Stimulated activated CD8-positive, alpha-beta memory T cell treated with anti-CD3 and anti-CD28 coated beads, Interleukin-7, amount 100 ng/mL, for 1 hour (primary cell): ENCODE results near the gene ERG28.

ENCODE experiments used
- DNase-seq, 2 donors: peaks; one replicate each; pipeline ENCODE4 v3.0.0-alpha.2; 2020; ENCODE audit warnings: low read depth in 2 of 2

ERG28 gene

DNA sequence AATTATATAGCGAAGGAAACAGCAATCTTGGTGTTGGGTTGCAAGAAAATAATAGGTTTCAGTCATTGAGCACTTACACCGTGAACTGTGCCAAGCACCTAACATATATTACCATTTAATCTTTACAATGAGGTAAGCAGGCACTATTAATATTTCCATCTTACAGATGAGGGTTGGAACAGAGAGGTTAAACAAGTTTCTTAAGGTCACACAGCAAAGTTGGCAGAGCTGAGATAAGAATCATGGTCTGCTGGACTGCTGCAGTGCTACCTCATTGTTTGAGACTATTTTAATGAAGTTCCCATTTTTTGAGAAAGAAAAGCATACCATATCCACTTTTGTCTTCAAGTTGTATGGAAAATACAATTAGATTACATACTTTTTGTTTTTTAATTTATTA, 1.7 kb downstream of the ERG28 start:
- no peak for DNase-seq

GRCh38 chr14:75657331-75657730, 3.3 kb downstream of the ERG28 start:
- no peak for DNase-seq

- DNase-seq = no peak
These were observed 5.4 kb downstream of the ERG28 start for GRCh38 chr14:75655235-75655634.

GRCh38 chr14:75654127-75654732, 6.4 kb downstream of the ERG28 start:
- peak; percentile 58 to 70 for DNase-seq

- DNase-seq = no peak
These were observed 7.1 kb downstream of the ERG28 start for GRCh38 chr14:75653563-75653962.

DNA sequence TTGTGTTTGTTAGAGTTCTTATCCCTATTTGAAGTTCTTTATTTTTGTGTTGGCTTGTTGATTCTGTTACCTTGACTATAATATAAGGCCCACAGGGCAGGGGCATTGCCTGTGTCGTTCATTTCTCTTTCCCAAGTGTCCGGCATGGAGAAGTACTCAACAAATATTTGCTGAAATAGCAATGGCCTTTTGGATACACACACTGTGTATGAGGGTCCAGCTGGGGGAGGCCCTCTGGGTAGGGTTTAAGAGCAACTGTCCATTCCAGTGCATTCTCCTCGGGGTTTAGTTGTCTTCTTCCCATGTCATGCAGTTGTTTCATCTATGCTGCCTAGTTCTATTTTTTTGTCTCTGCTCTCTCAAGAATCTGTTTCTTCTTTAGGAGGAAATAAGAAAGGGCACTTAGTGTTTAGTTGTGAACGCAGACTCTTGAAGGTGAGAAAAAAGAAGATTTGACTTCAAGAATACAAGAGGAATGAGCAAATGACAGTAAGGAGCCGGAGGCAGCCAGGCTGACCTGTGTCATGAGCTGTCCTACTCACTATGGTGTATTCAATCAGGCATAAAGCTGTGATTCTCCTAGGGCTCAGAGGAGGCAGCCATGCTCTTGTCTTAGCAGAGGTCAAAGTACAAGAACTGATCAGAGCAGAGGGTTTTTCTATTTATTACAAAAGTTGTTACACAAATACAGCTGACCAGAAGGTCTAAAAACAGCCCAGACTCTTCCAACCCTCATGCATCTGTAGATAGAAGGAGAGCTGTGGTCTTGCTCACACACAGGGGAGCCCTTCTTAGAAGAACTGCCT, 10.2 kb downstream of the ERG28 start:
- DNase-seq = no peak

GRCh38 chr14:75649773-75650172, 10.9 kb downstream of the ERG28 start:
- DNase-seq = no peak

GRCh38 chr14:75649337-75649736, 11.3 kb downstream of the ERG28 start:
- no peak for DNase-seq

DNA sequence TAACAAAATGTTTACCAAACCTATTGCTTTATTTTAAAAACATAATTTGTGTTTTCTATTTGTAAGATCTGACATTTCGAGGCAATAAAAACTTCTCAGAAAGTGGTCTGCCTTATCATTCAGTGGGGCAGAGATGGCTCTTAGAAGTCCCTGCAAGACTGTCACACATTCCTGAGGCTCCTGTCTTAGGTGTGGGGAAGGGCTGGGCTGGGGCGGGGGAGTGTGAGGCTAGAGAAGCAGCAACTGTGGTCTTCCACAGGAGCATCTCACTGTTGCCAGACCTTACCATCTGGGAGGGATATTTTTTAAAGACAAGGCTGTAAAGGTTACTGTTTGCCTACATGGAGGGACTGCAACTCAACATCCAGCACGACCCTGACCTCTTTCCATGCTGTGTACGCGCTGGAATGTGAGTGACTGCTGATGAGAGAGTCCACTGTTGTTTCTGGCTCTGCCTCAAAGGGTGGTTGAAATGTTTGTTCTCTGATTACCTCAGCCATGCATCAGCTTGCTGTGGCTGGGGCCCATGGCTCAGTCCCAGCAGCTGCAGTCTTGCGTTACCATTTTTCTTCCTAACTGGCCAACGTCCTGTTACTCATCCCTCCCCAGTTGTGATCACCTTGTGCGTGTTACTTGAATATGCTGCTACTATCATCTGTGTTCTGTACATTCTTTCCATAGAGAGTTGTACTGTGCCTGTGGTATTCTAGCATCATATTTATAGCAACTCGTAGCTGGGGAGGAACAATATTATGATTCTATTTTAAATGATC, 12.4 kb downstream of the ERG28 start:
- DNase-seq = no peak

- no peak for DNase-seq
These were observed 13.0 kb downstream of the ERG28 start for GRCh38 chr14:75647640-75648039.

- no peak for DNase-seq
These were observed 13.9 kb downstream of the ERG28 start for GRCh38 chr14:75646762-75647161.

GRCh38 chr14:75645056-75645455, 15.6 kb downstream of the ERG28 start:
- no peak for DNase-seq

DNA sequence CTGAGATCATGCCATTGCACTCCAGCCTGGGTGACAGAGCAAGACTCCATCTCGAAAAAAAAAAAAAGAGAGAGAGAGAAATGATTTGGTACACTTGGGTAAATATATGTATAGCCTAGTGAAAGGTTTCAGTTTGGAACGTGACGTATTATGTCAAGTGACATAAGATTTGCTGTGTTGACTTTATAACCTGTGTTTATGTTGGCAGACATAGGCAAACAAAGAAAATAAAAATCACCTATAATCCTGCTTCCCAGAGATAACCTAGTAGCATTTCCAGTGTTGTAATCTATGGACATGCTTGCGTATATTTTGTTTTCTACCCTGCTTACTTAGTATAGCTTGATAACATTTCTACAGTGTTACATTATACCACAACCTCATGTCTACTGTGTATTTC, 16.7 kb downstream of the ERG28 start:
- DNase-seq = no peak

DNA sequence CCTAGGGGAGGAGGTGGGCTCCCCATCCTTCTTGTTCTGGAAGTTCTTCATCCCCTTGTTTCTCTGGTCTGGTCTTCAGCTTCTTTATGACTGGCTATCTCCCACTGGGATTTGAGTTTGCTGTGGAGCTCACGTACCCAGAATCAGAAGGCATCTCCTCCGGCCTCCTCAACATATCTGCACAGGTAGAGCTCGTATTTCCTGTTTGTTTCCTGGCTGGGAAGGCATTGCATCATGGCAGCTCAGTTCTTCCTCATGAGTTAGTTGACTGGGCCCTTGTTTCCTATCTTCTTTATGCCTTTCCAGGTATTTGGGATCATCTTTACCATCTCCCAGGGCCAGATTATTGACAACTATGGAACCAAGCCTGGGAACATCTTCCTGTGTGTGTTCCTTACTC, 19.8 kb downstream of the ERG28 start:
- no peak for DNase-seq

- DNase-seq = no peak
These were observed 24.5 kb downstream of the ERG28 start for GRCh38 chr14:75636100-75636692.

GRCh38 chr14:75634848-75635247, 25.8 kb downstream of the ERG28 start:
- no peak for DNase-seq

DNA sequence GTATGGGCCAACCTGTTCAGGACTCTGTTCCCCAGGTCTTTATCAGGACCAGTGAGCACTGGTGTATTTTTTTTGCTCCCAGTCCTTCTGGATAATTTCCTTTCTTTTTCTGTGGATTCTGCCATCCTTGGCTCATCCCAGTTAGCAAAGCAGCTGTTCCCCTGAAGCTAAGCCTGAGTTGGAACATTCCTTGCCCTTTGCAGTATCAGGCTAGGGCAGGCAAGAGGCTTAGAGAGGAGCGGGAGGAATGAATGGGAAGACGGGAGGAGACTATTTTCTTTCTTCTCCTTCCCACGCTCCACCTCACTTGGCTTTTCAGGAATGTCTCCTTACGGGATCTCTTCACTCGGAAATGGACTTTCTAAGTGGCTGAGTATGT, 29.2 kb downstream of the ERG28 start:
- no peak for DNase-seq

GRCh38 chr14:75630695-75631452, 29.8 kb downstream of the ERG28 start:
- no peak for DNase-seq

DNA sequence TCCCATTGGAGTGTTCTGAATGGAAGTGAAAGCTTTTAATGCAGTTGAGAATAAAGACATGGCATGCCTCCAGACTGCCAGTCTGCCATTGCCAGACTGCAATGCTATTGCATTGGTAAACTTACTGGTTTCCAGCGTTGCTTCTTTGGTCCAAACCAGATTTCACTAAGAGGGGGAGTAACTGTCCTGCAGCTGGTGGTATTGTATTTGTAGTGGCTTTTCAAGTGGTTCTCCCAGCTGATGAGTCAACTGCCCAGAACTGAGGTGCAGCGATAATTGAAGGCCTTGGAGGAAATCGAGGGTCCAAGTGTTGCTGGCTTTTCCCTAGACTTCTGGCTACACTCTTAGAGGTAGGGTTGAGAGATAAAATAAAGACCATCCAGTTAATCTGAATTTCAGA, 31.9 kb downstream of the ERG28 start:
- no peak for DNase-seq

- no peak for DNase-seq
These were observed 33.3 kb downstream of the ERG28 start for GRCh38 chr14:75627406-75627805.

DNA sequence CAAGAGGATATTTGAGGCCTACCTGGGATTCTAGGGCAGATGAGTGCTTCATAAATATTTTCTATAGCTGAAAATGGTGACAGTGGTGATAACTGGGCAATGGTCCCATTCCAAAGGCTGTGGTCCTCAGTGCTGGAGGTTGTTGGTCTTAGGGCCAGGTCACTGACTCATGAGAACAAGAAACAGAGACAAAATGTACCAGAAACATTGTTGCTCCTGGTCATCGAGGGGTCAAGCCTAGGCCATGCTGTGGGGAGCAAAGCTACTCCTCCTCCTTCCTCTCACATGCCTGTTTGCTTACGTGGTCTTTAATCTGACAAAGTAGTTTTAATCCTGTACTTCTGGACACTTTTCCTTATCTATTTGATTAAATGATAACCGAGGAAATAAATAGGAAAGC, 33.8 kb downstream of the ERG28 start:
- no peak for DNase-seq

- DNase-seq = no peak
These were observed 34.3 kb downstream of the ERG28 start for GRCh38 chr14:75626396-75626795.
